Measurements from ENCODE around the gene VPS13D. TPM values are rescaled to one million over a fixed set of nuclear protein-coding genes. Genes with fewer than 3 reads are reported as not detected.

Gene VPS13D
- total RNA-seq, 1 experiment from 2014 or later: 31.6 TPM

- Histone ChIP-seq H3K79me2 (ENCODE audit: insufficient read depth, low read length) (no peaks in the 10 kb centered on the region), H3K27ac (ENCODE audit: low read depth, low read length) (no peak overlapping the region), H3K9me2 (ENCODE audit: insufficient read depth) (no peaks in the 10 kb centered on the region), H3K4me2 (ENCODE audit: low read length) (no peak overlapping the region), H3K27me3 (ENCODE audit: insufficient read depth, low read length) (no peaks in the 10 kb centered on the region), H3K4me1 (ENCODE audit: control insufficient read depth in 1 of 2, insufficient read depth in 2 of 2, low read length in 2 of 2) (peaks cover 0 to 15% of the 10 kb centered on the region in 2 experiments; a peak in 1 of 4 replicates), H3K4me3 (replicated peaks in 1 of 2; ENCODE audit: low read depth in 1 of 2, low read length in 2 of 2) (no peak overlapping the region), H3K9ac (ENCODE audit: low read length) (no peak overlapping the region), H4K20me1 (ENCODE audit: insufficient read depth) (no peaks in the 10 kb centered on the region), H2AFZ (ENCODE audit: low read depth, low read length, poor library complexity, severe bottlenecking) (no peak overlapping the region), H3K36me3 (ENCODE audit: control insufficient read depth in 1 of 2, insufficient read depth in 2 of 2, low read length in 2 of 2) (peaks cover 0 to 11% of the 10 kb centered on the region in 2 experiments; a peak in 1 of 4 replicates), H3K9me3 (ENCODE audit: control insufficient read depth in 1 of 2, insufficient read depth in 1 of 2, low read depth in 1 of 2, low read length in 2 of 2) (peaks cover 0 to 7% of the 10 kb centered on the region in 2 experiments; a peak in 1 of 4 replicates)
- DNase-seq (ENCODE audit: low read depth, low spot score) (no peak), ATAC-seq (no peak; the same call in 1 of the 2 replicates)
- intact Hi-C loops (cut with micrococcal nuclease): loop anchor here (10.0 kb wide), 1 partner anchor 139 kb away; no protein-coding TSS in a partner anchor
- ChIA-PET CTCF (no interaction called here), RAD21 (ENCODE audit: low non-redundant PET in 1 of 2, low total read pairs in 2 of 2, uncharacterized antibody in 2 of 2, unreplicated experiment in 2 of 2) (no interaction called here), POLR2A (no interaction called here)
- TF ChIP-seq POLR2A (IDR thresholded peaks at IDR 0.05; ENCODE audit: borderline replicate concordance, extremely low read depth, insufficient read depth, insufficient read length) (no peak), ELF1 (IDR thresholded peaks at IDR 0.05; ENCODE audit: borderline replicate concordance, low read depth) (no peak), SIN3A (IDR thresholded peaks at IDR 0.05; ENCODE audit: low read depth) (no peak), JUND (IDR thresholded peaks at IDR 0.05) (no peak), EZH2phosphoT487 (IDR thresholded peaks at IDR 0.05; ENCODE audit: borderline replicate concordance) (no peak), EGR1 (IDR thresholded peaks at IDR 0.05; ENCODE audit: low read depth) (no peak)
- TF ChIP-seq, protein P1, sequence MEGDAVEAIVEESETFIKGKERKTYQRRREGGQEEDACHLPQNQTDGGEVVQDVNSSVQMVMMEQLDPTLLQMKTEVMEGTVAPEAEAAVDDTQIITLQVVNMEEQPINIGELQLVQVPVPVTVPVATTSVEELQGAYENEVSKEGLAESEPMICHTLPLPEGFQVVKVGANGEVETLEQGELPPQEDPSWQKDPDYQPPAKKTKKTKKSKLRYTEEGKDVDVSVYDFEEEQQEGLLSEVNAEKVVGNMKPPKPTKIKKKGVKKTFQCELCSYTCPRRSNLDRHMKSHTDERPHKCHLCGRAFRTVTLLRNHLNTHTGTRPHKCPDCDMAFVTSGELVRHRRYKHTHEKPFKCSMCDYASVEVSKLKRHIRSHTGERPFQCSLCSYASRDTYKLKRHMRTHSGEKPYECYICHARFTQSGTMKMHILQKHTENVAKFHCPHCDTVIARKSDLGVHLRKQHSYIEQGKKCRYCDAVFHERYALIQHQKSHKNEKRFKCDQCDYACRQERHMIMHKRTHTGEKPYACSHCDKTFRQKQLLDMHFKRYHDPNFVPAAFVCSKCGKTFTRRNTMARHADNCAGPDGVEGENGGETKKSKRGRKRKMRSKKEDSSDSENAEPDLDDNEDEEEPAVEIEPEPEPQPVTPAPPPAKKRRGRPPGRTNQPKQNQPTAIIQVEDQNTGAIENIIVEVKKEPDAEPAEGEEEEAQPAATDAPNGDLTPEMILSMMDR (IDR thresholded peaks at IDR 0.05 in 2 of 3, conservative IDR thresholded peaks at IDR 0.05 in 1 of 3; ENCODE audit: borderline replicate concordance in 1 of 3, insufficient read depth in 1 of 3, low read depth in 2 of 3, low read length in 2 of 3): peak in 1 of 3 experiments; percentile 21; a peak in 1 of 6 replicates
- TF ChIP-seq, protein P2, sequence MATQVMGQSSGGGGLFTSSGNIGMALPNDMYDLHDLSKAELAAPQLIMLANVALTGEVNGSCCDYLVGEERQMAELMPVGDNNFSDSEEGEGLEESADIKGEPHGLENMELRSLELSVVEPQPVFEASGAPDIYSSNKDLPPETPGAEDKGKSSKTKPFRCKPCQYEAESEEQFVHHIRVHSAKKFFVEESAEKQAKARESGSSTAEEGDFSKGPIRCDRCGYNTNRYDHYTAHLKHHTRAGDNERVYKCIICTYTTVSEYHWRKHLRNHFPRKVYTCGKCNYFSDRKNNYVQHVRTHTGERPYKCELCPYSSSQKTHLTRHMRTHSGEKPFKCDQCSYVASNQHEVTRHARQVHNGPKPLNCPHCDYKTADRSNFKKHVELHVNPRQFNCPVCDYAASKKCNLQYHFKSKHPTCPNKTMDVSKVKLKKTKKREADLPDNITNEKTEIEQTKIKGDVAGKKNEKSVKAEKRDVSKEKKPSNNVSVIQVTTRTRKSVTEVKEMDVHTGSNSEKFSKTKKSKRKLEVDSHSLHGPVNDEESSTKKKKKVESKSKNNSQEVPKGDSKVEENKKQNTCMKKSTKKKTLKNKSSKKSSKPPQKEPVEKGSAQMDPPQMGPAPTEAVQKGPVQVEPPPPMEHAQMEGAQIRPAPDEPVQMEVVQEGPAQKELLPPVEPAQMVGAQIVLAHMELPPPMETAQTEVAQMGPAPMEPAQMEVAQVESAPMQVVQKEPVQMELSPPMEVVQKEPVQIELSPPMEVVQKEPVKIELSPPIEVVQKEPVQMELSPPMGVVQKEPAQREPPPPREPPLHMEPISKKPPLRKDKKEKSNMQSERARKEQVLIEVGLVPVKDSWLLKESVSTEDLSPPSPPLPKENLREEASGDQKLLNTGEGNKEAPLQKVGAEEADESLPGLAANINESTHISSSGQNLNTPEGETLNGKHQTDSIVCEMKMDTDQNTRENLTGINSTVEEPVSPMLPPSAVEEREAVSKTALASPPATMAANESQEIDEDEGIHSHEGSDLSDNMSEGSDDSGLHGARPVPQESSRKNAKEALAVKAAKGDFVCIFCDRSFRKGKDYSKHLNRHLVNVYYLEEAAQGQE (IDR thresholded peaks at IDR 0.05; ENCODE audit: low read depth): no peak
- no TSS peak for BruUV-seq (replicated peaks)
Measured at GRCh38 chr1:12405325-12406210, 175.7 kb downstream of the VPS13D start.

Measured in HCT116 (cell line).